Lung microvascular endothelial cell (primary cell): ENCODE results near the gene PSME1. TPM values are rescaled to one million over a fixed set of nuclear protein-coding genes. Genes with fewer than 3 reads are reported as not detected.
A peak's percentile ranks its signal among the peaks of the same experiment; 100 is the strongest.

Experiments
- DNase-seq, 2 donors: peaks; one replicate each; pipeline versions ENCODE4 v3.0.0 to v3.0.0-alpha.2; 2010; ENCODE audit warnings: low read depth in 2 of 2
- total RNA-seq: library from RNA; depleted of rRNA; stranded (reverse); fragments of >200 nt; gene quantifications from 2 replicates; pipeline ENCODE4 v1.2.1, GENCODE V29; 2014

PSME1 gene
- total RNA-seq, 1 donor from 2014 or later = 114 TPM

- peak; percentile 79 to 83 for DNase-seq
These were observed 35.6 kb downstream of the PSME1 start, which contains the start of gene REC8 for GRCh38 chr14:24171422-24172260. Gene REC8 (plus strand): TSS chr14:24172080. CDS start chr14:24172553, 473 bp downstream.

- no peak for DNase-seq
These were observed 36.4 kb downstream of the PSME1 start for GRCh38 chr14:24172261-24172860.

GRCh38 chr14:24172871-24173281 lies 36.9 kb downstream of the PSME1 start:
- DNase-seq = no peak

GRCh38 chr14:24176599-24176998 lies 40.6 kb downstream of the PSME1 start:
- no peak for DNase-seq

GRCh38 chr14:24177041-24177825 lies 41.2 kb downstream of the PSME1 start:
- no peak for DNase-seq

- no peak for DNase-seq
These were observed 41.9 kb downstream of the PSME1 start for GRCh38 chr14:24177891-24178290.

GRCh38 chr14:24178399-24179178 lies 42.6 kb downstream of the PSME1 start:
- no peak for DNase-seq

- DNase-seq = no peak
These were observed 43.4 kb downstream of the PSME1 start for GRCh38 chr14:24179294-24179960.

GRCh38 chr14:24179961-24180796 lies 44.2 kb downstream of the PSME1 start:
- peak in 1 of 2 donors; percentile 70 for DNase-seq

- DNase-seq = no peak
These were observed 45.5 kb downstream of the PSME1 start for GRCh38 chr14:24181371-24182077.

GRCh38 chr14:24182110-24182882 lies 46.3 kb downstream of the PSME1 start:
- DNase-seq = no peak

- DNase-seq = no peak
These were observed 47.1 kb downstream of the PSME1 start for GRCh38 chr14:24183014-24183481.

- no peak for DNase-seq
These were observed 48.3 kb downstream of the PSME1 start for GRCh38 chr14:24184104-24184970.

- no peak for DNase-seq
These were observed 49.0 kb downstream of the PSME1 start for GRCh38 chr14:24185026-24185425.

GRCh38 chr14:24185741-24186140 lies 49.7 kb downstream of the PSME1 start:
- DNase-seq = no peak

- no peak for DNase-seq
These were observed 51.0 kb downstream of the PSME1 start for GRCh38 chr14:24186831-24187538.

GRCh38 chr14:24187539-24187915 lies 51.5 kb downstream of the PSME1 start:
- DNase-seq = no peak
